DMS114 treated with DMSO at 0.1 percent for 48 hours (cell line): ENCODE results near the gene KCNQ1.
A peak's percentile ranks its signal among the peaks of the same experiment; 100 is the strongest.

Experiments
- DNase-seq: peaks from one replicate; lab custom pipeline; 2025; ENCODE audit not compliant: unreplicated experiment; lab: John Stamatoyannopoulos, UW

The KCNQ1 gene

DNA sequence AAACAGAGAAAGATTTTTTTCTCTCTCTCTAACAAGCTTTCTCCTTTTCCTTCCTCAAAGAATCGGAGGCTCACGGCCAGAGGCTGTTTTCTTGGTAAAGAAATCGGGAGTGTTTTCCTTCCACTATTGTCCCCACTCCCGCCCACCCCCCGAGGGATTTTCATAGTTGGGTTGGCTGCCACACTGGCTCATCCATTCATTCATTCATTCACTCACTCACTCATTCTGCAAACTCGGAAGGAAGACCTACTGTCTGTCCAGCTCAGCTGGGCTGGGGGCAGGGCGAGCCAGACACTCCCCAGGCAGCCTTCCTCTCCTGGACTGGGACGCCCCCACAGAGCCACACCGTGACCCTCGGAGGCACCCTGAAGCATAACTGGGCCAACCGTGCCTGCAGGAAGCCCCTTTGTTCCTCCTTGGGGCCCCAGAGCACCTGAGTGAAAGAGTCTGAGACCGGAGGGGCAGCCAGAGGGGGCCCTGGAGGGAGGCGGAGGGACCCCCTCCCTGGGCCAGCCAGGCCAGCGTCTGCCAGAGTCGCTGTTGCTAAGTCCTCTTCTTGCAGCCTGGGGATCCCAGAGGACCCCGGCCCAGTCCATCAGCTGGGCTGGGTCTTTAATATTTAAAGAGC is 423.8 kb downstream of the KCNQ1 start:
- no peak for DNase-seq

DNA sequence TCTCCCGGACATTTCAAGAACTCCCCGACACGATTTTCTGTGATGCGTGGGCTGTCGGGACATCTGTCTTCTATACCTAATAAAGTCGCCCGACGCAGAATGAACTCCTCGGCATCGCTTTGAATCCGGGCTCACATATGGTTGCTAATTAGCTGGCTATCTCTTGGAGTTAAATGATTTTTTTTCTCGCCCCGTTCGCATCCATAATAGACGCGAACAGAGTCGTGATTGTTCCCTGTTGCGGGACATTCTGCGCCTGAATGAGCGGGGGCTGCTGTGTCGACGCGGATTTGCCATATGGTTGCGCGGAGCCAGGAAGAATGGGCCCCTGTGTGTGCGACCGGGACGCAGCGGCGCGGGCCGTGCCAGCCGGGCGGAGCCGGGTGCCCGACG is 424.3 kb downstream of the KCNQ1 start:
- no peak for DNase-seq

DNA sequence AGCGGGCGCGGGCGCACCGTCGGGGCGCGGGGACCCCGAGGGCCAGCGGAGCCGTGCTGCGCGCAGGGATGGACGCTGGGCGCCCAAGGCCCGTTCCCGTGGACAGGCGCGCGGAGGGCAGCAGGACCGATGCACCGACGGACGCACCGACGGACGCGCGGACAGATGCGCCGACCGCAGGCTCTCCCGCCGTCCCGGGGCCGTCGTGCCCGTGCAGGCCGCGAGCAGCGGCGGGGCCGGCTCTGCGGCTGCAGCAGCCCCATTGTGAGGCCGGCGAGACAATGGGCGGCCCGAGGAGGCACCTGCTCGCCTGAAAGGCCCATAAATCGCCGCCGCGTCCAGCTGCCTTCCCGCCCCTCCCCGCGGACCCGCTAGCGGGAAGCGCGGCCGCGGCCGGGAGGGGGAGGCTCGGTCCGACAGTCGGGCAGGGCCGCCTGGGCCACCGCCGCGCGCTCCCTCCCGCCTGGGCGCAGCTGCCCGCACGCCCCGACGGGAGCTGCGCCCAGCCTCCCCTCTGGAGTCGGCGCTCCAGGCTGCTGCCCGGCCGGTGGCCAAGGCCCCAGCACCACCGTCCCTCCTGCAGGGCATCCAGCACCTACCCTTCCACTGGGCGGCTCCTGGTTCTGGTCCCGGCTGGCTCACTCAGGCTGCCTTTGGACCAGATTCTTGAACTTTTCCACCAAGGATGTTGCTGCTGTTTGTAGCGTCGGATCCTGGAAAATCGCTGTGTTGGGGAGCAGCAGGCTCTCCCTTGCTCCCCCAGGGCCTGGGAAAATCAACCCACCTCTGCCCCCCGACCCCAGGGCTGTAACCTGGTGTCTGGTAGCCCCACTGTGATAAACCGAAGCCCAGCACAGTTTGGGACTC is 425.0 kb downstream of the KCNQ1 start:
- DNase-seq, result no peak

DNA sequence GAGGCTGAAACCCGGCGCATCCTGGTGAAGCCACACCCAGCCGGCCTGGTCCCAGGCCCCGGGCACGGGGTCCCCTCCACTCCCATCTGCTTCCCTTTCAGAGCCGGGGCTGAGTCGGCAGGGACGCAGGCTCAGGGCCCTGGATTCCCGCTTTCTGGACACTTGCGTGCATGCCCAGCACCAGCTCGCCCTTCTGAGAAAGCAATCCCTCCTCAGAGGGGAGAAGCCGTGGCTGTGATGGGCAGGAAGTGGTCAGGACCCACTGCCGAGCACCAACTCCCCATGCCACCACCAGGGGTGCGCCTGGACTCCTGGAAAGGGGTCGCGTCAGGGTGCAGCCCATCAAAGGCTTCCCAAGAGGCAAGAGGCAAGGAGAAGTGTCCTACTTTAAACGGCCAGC is 425.7 kb downstream of the KCNQ1 start:
- no peak for DNase-seq

DNA sequence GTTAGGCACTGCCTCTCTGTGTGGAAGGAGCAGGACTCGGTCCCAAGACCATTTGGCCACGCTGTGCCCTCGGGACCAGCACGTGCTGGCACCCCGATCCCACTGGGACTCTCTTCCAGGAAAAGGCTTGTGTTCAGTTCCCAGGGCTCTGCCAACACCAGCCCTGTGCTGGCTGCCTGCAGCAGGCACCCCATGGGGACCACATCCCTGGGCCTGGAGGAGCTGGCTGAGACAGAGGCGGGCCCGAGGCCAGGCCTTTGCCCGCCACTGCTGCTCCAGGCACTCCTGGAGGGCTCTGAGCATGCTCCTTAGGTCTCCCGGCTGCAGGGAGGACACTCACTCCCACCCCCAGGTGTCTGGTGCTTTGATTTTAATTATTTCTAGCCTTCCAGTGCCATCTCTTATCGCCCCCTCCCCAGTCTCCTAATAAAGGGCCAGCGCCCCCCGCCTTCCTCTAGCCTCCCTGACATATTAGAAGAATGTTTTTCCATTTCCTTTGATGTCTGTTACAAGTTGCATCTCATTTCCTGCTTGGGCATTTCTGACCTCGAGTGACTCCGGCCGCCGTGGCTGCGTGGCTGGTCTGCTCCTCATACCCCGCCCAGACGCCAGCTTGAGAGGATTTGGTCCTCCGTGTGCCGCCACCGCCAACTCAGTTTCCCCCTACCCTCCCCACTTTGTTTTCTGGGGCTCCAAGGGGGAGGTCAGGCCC is 426.3 kb downstream of the KCNQ1 start:
- DNase-seq, result no peak

DNA sequence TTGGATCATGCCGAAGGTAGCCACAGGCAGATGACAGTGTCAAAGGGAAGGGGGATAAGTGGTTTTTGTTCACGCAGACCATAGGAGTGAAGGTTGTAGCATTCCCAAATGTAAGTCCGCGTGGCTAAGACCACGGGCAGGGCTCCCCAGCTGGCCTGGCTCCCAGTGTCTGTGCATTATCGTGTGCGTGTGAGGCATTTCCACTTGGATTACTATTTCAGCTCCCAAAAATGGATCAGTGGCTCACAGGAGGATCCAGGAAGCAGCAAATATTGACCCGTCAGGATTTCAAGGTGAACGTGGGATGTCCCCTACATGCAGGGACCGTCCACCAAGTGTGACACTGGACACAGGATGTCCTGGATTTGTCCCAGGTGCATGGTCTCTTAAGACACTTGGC is 430.2 kb downstream of the KCNQ1 start:
- DNase-seq, result no peak

DNA sequence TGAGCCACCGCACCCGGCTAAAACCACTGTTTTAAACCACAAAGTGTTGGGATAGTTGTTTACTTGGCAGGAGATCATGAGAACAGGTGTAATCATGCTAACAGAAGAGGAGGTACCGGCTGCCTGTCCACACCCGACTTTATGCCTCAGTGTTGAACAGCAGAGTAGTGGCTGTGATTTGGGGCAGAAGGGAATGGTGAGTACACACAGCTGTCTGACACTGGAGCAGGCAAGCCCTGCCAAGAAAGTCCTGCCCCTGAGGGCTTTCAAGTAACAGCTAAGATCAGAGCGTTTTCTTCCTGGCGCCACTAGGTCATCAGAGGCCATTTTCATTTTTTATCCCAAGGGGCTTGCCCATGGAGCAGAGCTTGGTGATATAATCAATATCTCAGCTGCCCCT is 432.7 kb downstream of the KCNQ1 start:
- DNase-seq, result no peak

DNA sequence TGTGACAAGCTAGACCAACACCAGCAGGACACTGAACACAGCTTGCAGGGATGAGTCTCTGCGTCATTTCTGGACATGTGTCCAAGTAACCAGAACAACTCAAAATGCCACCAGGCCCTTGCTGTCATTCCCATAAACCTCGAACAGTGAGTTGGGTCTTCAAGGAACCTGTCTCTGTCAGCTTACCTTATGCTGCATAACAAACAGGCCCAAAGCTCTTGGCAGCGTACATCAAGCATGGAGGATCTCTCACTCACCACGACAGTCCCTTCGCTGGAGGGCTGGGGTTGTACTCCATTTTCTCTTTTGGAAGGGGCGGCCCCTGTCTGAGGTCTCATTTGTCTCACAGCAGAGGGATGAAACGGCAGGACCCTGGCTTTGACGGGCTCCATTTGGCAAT is 434.0 kb downstream of the KCNQ1 start:
- DNase-seq, result no peak

DNA sequence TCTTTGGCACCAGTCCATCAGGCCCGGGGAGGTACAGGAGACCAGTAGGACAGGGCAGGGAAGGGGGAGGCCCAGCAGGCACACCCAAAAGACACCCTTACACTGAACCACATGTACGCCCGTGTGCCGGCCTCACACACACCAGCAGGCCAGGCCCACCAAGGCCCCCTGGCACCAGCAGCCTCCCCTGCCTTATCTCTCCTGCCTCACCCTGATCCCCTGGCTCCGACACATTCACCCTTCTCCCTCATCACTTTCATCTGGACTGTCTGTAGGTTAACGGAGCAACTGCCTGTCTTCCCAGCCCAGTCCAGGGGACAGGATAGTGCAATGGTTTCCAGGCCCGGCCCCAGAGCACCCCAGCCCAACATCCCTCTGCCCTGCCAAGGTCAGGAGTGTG is 435.8 kb downstream of the KCNQ1 start:
- DNase-seq, result no peak

DNA sequence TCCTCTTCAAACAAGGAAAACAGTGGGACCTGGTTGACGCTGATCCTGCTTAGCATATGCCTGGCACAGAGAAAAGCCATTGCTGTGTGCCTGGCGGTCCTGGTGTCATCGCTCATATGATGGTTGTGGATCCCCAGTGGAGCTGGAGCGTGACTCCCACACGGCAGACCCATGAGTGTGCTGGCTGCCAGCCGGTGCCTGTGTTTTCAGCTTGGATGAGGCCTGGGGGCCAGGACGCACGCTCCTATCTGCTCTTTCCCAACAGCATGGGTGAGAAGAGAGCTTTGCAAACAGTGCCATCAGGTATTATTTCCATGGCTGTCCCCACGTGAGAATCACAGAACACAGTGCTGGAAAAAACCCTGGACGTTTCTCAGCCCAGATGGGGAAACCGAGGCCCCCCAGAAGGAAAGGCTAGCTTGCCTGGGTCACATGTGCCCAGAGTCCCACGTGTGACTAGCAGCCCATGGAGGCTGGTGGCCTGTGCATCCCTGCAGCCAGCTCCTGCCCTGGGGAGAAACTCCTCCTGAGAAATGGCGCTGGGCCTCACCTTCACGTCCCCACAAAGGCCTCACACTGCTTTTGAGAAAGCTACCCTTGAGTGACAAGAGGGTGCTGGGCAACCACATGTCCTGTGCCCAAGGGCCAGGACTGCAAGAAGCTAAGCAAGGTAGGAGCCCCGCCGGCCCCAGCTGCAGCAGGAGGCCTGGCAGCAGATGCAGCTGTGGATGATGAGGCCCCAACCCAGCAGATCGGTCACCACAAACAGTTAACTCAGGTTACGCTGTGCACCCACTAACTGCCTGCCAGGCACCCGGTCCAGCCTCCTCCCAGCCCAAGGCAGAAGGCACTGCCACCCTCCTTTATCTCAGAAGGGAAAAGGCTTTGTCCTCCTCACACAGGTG is 436.5 kb downstream of the KCNQ1 start:
- DNase-seq, result no peak

DNA sequence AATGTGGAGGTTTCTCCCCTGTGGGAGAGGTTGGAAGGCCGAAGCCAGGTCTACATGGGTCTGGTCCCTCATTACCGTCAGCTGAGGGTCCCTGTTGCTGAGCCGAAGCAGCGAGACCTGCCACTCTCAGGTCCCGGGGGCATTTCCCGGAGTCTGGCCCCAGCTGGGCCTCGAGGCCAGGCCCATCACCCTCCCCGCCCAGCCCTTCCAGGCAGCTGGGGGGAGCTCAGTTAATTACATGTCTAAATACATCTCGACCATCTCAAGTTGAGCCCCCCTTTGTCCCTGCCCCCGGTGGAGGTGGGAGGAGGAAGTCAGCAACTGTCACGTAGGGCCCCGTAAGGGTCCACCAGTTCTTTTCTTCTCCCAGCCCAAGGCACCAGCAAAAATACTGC is 437.2 kb downstream of the KCNQ1 start:
- DNase-seq, result no peak

DNA sequence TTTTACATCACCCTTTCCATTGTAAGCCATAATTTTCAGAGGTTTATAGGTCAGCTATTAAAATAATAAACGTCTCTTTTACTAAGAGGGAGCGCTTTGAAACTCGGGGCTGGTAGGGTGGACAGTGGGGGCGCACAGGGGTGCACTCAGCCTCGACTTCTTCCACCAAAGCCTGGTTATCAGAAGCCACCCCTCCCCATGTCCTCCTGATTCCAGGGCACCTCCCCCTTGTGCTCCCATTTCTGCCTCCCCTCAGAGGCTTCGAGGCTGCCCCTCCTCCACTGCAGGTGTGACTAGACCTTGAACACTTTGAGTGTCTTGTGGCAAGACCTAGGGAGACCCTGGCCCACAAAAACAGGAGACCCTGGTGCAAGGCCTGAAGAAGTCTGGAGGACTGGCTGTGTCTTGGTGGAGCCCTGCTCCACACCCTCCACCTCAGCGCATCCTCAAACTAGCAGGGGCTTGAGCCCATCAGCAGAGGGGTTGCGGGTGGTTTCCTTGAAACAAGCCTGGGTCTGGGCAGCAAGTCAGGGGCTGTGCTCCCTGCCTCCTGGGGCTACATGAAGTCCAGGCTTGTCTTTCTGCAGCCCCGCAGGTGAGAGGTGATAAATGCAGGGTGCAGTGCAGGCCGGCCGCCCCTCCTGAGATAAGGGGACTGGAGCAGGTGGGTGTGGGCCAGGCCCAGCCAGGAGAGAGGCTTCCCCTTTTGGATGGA is 437.7 kb downstream of the KCNQ1 start:
- DNase-seq, result no peak

DNA sequence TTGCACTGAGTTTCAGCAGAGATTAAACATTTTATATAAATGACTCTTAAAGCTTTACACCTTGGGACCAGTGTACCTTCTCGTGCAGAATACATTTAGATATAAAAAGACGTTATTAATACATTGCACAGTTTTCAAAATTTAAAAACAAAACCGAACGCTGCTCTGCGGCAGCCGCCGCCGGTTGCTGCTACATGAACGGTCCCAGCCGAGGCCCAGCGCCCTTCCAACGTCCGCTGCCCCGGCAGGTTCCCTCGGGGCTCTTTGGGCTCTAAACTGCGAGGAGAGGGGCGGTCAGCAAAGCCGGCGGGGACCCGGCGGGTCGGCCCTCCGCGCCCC is 438.8 kb downstream of the KCNQ1 start:
- DNase-seq, result no peak

DNA sequence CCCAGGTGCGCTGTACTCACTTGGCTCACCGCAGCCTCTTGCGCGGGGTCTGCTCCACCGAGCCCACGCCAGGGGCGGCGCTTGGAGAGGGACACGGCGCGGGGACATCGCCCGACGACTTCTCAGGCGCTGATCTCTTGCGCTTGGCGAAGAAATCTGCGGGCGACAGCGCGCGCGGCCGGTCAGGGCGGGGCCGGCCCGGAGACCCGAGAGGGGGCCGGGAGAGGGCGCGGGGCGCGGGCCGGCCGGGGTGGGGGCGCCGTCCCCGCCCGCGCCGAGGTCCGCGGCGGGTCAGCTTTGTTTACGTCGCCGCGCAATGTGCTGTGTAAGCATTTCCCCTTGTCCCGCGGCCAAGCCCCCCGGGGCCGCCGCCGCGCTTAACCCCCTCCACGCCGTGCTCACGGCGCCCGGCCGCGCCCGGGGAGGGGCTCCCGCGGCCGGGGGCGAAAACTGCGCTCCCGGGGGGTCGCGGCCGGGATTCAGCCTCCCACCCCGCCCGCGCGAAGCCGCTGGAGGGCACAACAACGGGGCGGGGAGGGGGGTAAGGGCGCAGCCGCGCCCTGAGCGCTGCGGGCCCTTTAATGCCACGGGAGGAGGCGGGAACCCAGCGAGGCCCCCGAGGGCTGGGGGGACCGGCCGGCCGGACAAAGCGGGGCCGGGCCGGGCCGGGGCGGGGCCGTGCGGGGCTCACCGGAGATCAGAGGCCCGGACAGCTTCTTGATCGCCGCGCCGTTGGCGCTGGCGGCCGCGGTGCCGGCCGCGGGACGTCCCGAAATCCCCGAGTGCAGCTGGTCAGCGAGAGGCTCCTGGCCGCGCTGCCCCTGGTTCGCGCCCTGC is 439.4 kb downstream of the KCNQ1 start:
- no peak for DNase-seq

DNA sequence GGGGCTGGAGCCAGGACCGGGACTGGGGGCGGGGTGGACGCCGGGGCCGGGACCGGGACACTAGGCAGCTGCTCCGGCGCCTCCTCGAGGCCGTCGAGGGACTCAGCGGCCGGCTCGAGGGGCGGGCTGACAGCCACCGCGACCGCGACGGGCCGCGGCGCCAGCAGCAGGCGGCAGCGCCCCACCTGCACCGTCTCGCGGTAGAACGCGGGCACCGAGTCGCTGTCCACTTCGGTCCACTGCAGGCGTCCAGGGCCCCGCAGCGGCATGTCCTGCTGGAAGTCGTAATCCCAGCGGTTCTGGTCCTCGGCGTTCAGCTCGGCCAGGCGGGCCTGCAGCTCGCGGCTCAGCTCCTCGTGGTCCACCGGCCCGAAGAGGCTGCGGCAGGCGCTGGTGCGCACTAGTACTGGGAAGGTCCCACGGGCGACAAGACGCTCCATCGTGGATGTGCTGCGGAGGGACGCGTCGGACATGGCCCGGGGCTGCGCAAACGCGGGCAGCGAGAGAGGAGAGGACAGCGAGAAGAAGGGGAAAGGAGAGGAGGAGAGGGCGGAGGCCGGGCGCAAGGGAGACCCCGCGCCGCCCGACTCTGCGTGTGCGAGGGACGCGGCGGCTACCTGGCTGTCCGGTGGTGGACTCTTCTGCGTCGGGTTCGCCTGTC is 440.3 kb downstream of the KCNQ1 start:
- no peak for DNase-seq

DNA sequence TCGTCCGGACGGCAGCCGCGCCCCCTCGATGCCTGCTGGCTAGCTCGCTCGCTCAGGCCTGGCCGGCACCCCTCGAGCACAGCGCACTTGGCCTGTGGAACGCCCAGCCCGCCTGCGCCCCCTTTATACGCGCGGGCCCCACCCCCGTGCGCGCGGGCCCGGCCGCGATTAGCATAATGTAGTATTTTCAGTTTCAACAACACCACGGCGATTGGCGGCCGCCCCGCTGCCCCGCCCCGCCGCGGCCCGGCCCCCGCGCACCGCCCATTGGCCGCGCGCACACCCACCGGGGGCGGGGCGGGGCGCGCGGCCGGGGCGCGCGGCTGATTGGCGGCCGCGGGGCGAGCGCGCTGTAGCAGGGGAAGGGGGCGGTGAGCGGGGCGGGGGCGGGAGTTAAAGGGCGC is 440.9 kb downstream of the KCNQ1 start, which contains the start of gene CDKN1C:
TSS of gene CDKN1C (minus strand) at position 98 of the 404 bp plus-strand sequence. CDS start 319 bp downstream, outside the sequence.
- DNase-seq, result peak; percentile 32

DNA sequence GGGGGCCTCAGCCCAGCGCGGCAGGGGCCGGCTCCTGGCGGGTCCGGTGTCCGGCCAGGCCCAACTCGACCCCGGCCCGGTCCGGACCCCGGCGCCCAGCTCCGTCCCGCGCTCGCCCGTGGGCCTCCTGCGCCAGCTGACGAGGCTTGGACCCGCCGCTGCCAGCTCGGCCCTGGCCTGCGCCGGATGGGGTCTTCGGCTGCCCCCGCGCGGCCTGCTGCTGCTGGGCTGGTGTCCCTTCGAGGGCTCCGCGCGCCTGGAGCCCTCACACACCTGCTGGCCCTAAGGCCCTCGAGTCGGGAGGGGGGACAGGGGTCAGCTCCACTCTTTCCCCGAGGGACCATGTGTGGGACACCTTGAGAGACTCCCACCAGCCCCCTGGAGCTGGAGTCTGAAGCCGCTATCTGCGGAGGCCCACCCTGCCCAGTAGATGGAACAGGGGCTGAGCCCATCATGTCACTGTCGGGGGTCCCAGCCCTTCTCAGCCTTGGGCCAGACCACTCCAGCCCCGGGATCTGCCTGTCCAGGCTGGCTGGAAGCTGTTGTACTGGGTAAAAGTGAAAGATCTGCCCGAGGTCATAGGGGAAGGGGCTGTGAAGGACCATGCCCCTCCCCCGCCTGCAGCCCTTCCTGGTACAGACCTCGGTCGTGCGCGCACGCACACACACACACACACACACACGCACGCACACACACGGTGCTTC is 441.5 kb downstream of the KCNQ1 start:
- no peak for DNase-seq

DNA sequence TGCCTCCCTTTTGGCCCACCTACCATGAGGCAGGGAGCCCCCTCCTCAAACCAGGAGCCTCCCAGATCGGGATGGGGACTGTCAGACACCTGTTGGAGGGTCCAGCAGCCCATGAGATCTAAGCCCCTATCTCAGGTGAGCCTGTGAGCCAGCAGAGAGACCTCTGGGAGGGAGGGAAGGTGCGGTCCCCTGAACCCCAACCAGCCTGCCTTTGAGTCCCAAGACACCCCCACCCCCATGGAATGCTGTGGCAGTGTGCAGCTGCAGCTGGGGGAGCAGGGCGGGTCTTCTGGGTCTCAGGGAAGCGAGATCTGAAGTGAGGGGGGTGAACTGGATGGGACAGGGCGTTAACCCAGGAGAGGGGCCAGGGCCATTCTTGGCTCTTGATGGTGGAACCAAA is 442.1 kb downstream of the KCNQ1 start:
- DNase-seq, result no peak
